GM23338 (cell line): Measurements from ENCODE around the gene QRICH1. TPM values are rescaled to one million over a fixed set of nuclear protein-coding genes. Genes with fewer than 3 reads are reported as not detected.

ENCODE experiments used
- ATAC-seq: fragments of 200-7000 bp; cut with Tn5 transposase; 3 replicates; pipeline ENCODE4 v1.9.1; 2020
- DNase-seq: peaks from one replicate; pipeline ENCODE4 v3.0.0-alpha.2; 2015; ENCODE audit warnings: low spot score
- H2AFZ ChIP-seq: fragments of 200-600 bp; sonication (generic); 2 replicates; pipeline ENCODE4 v1.8.0; 2016; ENCODE audit warnings: antibody characterized with exemption, mild to moderate bottlenecking, moderate library complexity
- H3F3A ChIP-seq: fragments of 200-600 bp; sonication (generic); replicated peaks from 2 replicates; pipeline ENCODE4 v1.8.0; 2017; ENCODE audit warnings: antibody characterized with exemption, mixed run types, low read depth
- H3K27ac ChIP-seq: fragments of 200-600 bp; sonication (generic); 2 replicates; pipeline ENCODE4 v1.6.1; 2016; ENCODE audit warnings: low read depth
- H3K27me3 ChIP-seq: fragments of 200-600 bp; sonication (generic); 2 replicates; pipeline ENCODE4 v1.8.0; 2016; ENCODE audit warnings: mild to moderate bottlenecking, mixed run types, moderate library complexity; ENCODE audit not compliant: insufficient read depth
- H3K36me3 ChIP-seq: fragments of 200-600 bp; sonication (generic); 2 replicates; pipeline ENCODE4 v1.8.0; 2016; ENCODE audit warnings: mild to moderate bottlenecking; ENCODE audit not compliant: insufficient read depth
- H3K4me1 ChIP-seq: fragments of 200-600 bp; sonication (generic); 2 replicates; pipeline ENCODE4 v1.8.0; 2016; ENCODE audit warnings: mild to moderate bottlenecking, moderate library complexity; ENCODE audit not compliant: insufficient read depth
- H3K4me2 ChIP-seq: fragments of 200-600 bp; sonication (generic); 2 replicates; pipeline ENCODE4 v1.7.1; 2017; ENCODE audit warnings: mixed run types
- H3K4me3 ChIP-seq: fragments of 200-600 bp; sonication (generic); 2 replicates; pipeline ENCODE4 v1.6.1; 2016; ENCODE audit warnings: mixed run types
- H3K79me2 ChIP-seq: fragments of 200-600 bp; sonication (generic); replicated peaks from 2 replicates; pipeline ENCODE4 v1.8.0; 2017; ENCODE audit warnings: mild to moderate bottlenecking; ENCODE audit not compliant: insufficient read depth
- H3K9me2 ChIP-seq: fragments of 200-600 bp; sonication (generic); 2 replicates; pipeline ENCODE4 v1.8.0; 2017; ENCODE audit not compliant: insufficient read depth
- H4K20me1 ChIP-seq: fragments of 200-600 bp; sonication (generic); replicated peaks from 2 replicates; pipeline ENCODE4 v1.8.0; 2017; ENCODE audit warnings: mild to moderate bottlenecking; ENCODE audit not compliant: insufficient read depth
- H3K27ac Mint-ChIP-seq: 2 replicates; pipeline ENCODE4 v1.8.0; 2020; ENCODE audit warnings: inconsistent platforms, mild to moderate bottlenecking, moderate library complexity, mixed read lengths
- H3K27me3 Mint-ChIP-seq: 3 replicates; pipeline ENCODE4 v1.8.0; 2022; ENCODE audit warnings: low read depth, mild to moderate bottlenecking, moderate library complexity, mixed read lengths, inconsistent platforms; ENCODE audit not compliant: insufficient read depth, poor library complexity
- H3K36me3 Mint-ChIP-seq: 3 replicates; pipeline ENCODE4 v1.8.0; 2021; ENCODE audit warnings: low read depth, mild to moderate bottlenecking, inconsistent platforms, moderate library complexity, mixed read lengths
- H3K4me1 Mint-ChIP-seq: 3 replicates; pipeline ENCODE4 v1.8.0; 2020; ENCODE audit warnings: mild to moderate bottlenecking, inconsistent platforms, mixed read lengths
- H3K4me3 Mint-ChIP-seq: 3 replicates; pipeline ENCODE4 v1.8.0; 2021; ENCODE audit warnings: moderate library complexity, mild to moderate bottlenecking, inconsistent platforms, mixed read lengths
- H3K9me3 Mint-ChIP-seq: 3 replicates; pipeline ENCODE4 v1.8.0; 2020; ENCODE audit warnings: moderate library complexity, mild to moderate bottlenecking, inconsistent platforms, mixed read lengths
- CTCF ChIP-seq, 2 experiments: fragments of 200-600 bp in 1 of 2; sonication (generic) in 1 of 2; conservative IDR thresholded peaks; 2 replicates each; pipeline versions ENCODE4 v1.5.1 to v1.6.1; 2016 to 2017; ENCODE audit warnings: antibody characterized with exemption in 2 of 2, low read depth in 2 of 2, mild to moderate bottlenecking in 2 of 2, moderate library complexity in 1 of 2
- EZH2phosphoT487 ChIP-seq: fragments of 200-600 bp; sonication (generic); IDR thresholded peaks from one replicate; pipeline ENCODE4 v1.8.1; 2018; ENCODE audit warnings: antibody characterized with exemption; ENCODE audit not compliant: unreplicated experiment
- JUNB ChIP-seq: IDR thresholded peaks from one replicate; pipeline ENCODE4 v1.6.1; 2016; ENCODE audit warnings: antibody characterized with exemption; ENCODE audit not compliant: unreplicated experiment
- POLR2AphosphoS5 ChIP-seq: IDR thresholded peaks from 2 replicates; pipeline ENCODE4 v1.6.1; 2016; ENCODE audit warnings: antibody characterized with exemption, low read depth
- REST ChIP-seq: IDR thresholded peaks from one replicate; pipeline ENCODE4 v1.6.1; 2018; ENCODE audit warnings: antibody characterized with exemption; ENCODE audit not compliant: unreplicated experiment
- STAT1 ChIP-seq: IDR thresholded peaks from one replicate; pipeline ENCODE4 v1.6.1; 2016; ENCODE audit warnings: antibody characterized with exemption; ENCODE audit not compliant: unreplicated experiment
- ZNF331 ChIP-seq: fragments of 250-450 bp; sonication (Bioruptor Pico); IDR thresholded peaks from 2 replicates; pipeline ENCODE4 v1.5.0; 2020; ENCODE audit warnings: low read depth, mild to moderate bottlenecking, moderate library complexity
- ZNF462 ChIP-seq: fragments of 250-450 bp; sonication (Bioruptor Pico); IDR thresholded peaks from 2 replicates; pipeline ENCODE4 v1.5.0; 2020; ENCODE audit warnings: mild to moderate bottlenecking, moderate library complexity
- polyA plus RNA-seq: library from polyadenylated mRNA; unstranded; fragments of >200 nt; fragmentation: Nextera tagmentation; extraction: Ambion mirVana; gene quantifications from 2 replicates; pipeline ENCODE4 v1.2.1, GENCODE V29; 2016
- total RNA-seq: library from RNA; depleted of rRNA; stranded (reverse); fragments of >200 nt; shearing (Covaris generic); gene quantifications from 2 replicates; pipeline ENCODE4 v1.2.3, GENCODE V29; 2014

Gene QRICH1
- total and polyA plus RNA-seq, 2 experiments from 2014 or later = 66.9 to 149 TPM

GRCh38 chr3:49012441-49013017 is 81.3 kb downstream of the QRICH1 start (continued):
- TF ChIP-seq CTCF (conservative IDR thresholded peaks at IDR 0.05; ENCODE audit: low read depth in 2 of 2) (no peak), REST (no peak), POLR2AphosphoS5 (no peak), ZNF331 (CRISPR knock-in tag) (no peak)

- Histone ChIP-seq H3K9me2 (no peaks in the 10 kb centered on the region), H3F3A (0 out of 2 replicates have a peak, but pooled peaks cover 11% of the 10 kb centered on the region), H3K27me3 (no peaks in the 10 kb centered on the region), H2AFZ (no peak overlapping the region), H3K27ac (no peak overlapping the region), H3K4me1 (peaks cover 9% of the 10 kb centered on the region), H3K79me2 (peaks cover 55% of the 10 kb centered on the region), H4K20me1 (peaks cover 34% of the 10 kb centered on the region), H3K36me3 (peaks cover 8% of the 10 kb centered on the region; the same call in 1 of the 2 replicates), H3K4me3 (no peak overlapping the region), H3K4me2 (no peak overlapping the region)
- H3K27me3 Mint-ChIP-seq = peaks cover 16% of the 10 kb centered on the region
- peak overlapping the region; percentile 98; the same call in 2 of the 3 replicates for H3K4me3 Mint-ChIP-seq
- ATAC-seq (no peak), DNase-seq (no peak)
- peaks cover 40% of the 10 kb centered on the region for H3K36me3 Mint-ChIP-seq
- peaks cover 3% of the 10 kb centered on the region; the same call in 2 of the 3 replicates for H3K9me3 Mint-ChIP-seq
- H3K4me1 Mint-ChIP-seq = peaks cover 19% of the 10 kb centered on the region
- no peak overlapping the region for H3K27ac Mint-ChIP-seq
- TF ChIP-seq POLR2AphosphoS5 = no peak
- TF ChIP-seq ZNF462 (CRISPR knock-in tag) = no peak
- no peak for TF ChIP-seq REST
- TF ChIP-seq EZH2phosphoT487 = no peak
- TF ChIP-seq ZNF331 (CRISPR knock-in tag) = no peak
- TF ChIP-seq JUNB = no peak
- no peak for TF ChIP-seq STAT1
Measured at GRCh38 chr3:49009396-49009795, 84.5 kb downstream of the QRICH1 start.
